ENCODE data around the gene KRABD2.
"Not testable (repeated sequence)": the region's sequence is repeated elsewhere in the genome, so short reads cannot be mapped to it uniquely, and the experiment has no call there.

Gene KRABD2

DNA sequence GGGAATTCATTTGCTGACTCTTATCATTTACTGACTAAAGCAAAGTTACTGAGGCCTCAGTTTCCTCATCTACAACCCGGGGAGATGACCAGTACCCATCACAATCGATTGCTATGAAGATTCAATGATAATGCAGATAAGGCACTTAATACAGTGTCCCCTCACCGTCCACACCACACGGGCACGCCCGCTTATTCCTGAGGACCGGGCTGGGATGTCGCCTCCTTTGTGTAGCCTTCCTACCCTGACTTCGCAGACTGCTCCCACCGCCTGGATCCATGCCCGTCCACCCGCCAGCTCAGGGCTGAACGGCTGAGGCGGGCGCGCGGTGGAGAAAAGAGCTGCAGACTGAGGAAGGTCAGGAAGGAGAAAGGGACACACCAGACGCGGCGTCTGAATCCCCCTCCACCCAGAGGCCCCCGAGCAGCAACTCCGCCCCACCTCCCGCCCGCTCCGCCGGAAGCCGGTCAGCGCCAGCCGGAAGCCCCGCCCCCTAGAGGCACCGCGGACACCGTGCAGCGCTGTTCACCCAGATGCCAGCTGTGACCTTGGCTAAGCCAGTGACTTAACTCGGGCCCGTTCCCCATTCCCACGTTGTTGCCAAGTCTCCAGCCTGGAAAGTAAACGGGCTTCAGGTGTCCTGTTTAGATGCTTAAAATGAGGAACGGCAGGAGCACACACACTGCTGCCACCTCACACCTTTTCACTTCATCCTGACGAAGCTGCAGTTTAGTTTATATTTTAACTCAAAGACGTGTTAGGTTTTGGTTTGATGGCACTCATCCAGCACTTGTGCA, at the start of gene KRABD2:
Gene KRABD2, minus strand, starts transcription at position 434 of the 797 bp plus-strand sequence.
- DNase-seq: peak; percentile 88

GRCh38 chr17:8421571-8421970, 45.1 kb upstream of the KRABD2 start:
- DNase-seq: no peak

DNA sequence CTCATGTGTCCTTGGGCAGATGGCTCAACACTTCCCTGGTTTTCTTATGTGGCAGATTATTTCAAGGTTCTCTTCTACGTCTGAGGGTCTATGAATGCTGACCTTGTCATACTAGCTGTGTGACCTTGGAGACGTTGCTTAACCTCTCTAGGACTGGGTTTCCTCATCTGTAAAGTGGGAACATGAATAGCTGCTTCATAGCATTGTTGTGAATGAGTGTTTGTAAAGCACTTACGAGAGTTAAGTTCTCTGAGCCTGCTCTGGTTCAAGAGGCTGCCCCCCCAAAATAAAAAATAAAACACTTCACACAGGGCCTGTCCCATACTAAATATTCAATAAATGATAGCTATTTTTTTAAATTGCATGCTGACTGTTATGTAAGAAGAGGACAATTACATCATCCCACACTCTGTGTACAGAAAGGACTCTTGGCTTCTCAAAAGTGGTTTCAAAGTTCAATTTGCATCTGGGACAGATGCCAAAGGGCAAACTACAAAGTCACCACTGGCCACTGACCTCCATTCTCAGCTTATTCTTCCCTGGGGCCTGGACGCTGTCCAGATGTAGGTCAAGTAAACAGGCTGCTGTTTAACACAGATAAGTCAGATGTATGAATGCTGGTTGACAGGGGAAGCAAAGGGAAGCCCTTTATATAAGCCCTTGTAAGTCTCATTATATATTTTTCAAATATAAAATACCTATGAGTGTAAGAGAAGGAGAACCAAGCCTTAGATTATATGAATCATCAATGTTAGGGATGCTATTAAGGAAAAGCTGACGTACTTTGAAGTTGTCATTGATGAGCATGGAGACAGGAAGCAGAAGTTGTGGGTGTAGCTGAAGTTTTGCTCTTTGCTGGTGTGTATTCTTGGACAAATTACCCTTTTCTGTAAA, 43.8 kb upstream of the KRABD2 start:
- DNase-seq: peak; percentile 59

- DNase-seq: no peak
Observed at GRCh38 chr17:8419305-8419704, 42.8 kb upstream of the KRABD2 start.

- DNase-seq: no peak
Observed at GRCh38 chr17:8418471-8418870, 42.0 kb upstream of the KRABD2 start.

DNA sequence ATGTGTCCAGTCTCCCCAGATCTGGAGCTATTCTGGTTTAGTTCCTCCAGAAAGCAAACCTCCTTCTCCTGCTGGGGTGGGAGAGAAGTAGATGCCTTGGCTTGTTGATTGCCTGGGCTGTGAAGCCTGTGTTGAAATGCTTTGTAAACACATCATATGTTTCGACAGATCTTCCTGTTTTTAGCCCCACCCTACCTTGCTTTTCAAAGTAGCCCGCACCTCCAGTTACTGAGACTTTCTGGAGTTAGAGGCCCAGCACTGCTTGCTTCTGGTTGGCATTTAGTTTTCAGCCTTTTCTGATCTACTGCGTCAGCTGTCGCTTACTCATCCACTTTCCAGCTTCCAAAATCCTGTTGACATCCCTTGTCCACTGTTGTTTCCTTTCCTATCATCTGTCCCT, 41.3 kb upstream of the KRABD2 start:
- DNase-seq: no peak

GRCh38 chr17:8413938-8414337, 37.4 kb upstream of the KRABD2 start:
- no peak for DNase-seq

DNA sequence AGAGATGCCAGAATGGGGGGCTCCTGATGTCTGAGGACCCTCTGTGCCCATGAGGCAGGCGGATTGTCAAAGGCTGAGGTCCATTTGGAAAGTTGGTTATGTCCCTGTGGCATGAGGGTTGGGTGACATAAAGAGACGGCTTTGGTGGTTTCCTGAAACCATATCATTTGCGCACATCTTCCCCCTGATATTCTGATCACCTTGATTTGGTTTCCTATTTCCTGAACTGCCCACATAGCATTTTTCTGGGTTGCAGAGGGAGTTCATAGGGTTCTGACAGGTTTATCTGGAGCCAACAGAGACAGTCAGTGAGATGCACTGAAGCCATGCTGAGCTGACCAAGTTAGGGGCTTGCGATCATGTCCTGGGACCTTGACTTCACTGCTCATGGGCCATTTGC, 36.8 kb upstream of the KRABD2 start:
- no peak for DNase-seq

GRCh38 chr17:8412089-8412488, 35.6 kb upstream of the KRABD2 start:
- no peak for DNase-seq

DNA sequence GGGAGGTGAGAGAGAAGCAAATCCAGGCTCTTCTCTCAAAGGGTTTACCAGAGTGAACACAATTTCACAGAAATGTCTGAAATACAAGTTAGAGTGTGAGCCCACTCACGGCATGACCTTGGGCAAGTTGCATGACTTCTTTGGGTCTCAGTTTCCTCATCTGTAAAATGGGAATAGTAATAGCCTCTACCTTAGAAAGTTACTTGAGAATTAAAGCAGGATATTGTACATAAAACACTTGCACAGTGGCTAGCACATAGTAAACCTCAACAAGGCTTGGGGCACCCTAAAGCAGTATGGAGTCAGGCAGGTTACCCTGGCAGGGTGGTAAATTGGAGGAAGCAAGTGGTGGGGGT, 34.4 kb upstream of the KRABD2 start:
- DNase-seq: no peak

- peak; percentile 88 for DNase-seq
Observed at GRCh38 chr17:8409966-8410882, 33.7 kb upstream of the KRABD2 start.

- no peak for DNase-seq
Observed at GRCh38 chr17:8408371-8408770, 31.9 kb upstream of the KRABD2 start.

- DNase-seq: no peak
Observed at GRCh38 chr17:8406174-8406573, 29.7 kb upstream of the KRABD2 start.

- DNase-seq: no peak
Observed at GRCh38 chr17:8405499-8406016, 29.1 kb upstream of the KRABD2 start.

DNA sequence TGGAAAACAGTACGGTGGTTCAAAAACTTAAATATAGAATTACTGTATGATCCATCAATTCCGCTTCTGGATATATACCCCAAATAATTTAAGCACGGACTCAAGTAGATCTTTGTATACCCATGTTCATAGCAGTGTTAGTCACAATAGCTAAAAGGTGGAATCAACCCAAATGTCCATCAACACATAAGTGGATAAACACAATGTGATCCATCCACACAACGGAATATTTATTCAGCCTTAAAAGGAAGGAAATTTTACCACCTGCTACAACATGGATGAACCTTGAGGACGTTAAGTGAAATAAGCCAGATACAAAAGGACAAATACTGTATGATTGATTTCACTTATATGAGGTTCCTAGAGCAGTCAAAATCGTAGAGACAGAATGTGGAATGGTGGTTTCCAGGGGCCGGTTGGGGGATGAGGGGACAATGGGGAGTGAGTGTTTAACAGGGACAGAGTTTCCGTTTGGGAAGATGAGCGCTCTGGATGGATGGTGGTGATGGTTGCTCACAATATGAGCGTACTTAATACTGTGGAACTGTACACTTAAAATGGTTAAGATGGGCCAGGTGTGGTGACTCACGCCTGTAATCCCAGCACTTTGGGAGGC, 26.5 kb upstream of the KRABD2 start:
- no peak for DNase-seq

- no peak for DNase-seq
Observed at GRCh38 chr17:8401107-8401506, 24.6 kb upstream of the KRABD2 start.

- DNase-seq: no peak
Observed at GRCh38 chr17:8398980-8399379, 22.5 kb upstream of the KRABD2 start.

DNA sequence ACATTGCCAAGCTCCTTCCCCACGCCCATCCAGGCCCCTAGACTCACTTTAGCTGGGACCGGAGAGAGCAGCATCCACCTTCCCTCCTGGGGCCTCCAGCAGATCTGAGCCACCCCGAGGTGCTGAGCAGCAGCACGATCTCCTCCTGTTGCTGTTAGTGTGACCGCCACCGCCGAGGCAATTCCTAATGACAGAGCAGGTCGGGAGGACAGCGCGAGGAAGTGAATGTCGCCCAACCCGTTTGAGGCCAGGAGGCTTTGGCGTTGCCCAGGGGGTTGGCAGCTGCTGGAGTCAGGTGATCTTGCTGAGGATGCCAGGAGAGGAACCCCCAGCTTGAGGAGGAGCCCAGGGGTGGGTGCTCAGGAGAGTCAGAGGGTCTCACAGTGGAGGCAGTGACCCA, 21.1 kb upstream of the KRABD2 start, which contains the start of gene RNF222:
Gene RNF222, minus strand, starts transcription at position 192 of the 400 bp plus-strand sequence. CDS start 4,366 bp downstream, outside the sequence.
- DNase-seq: no peak

DNA sequence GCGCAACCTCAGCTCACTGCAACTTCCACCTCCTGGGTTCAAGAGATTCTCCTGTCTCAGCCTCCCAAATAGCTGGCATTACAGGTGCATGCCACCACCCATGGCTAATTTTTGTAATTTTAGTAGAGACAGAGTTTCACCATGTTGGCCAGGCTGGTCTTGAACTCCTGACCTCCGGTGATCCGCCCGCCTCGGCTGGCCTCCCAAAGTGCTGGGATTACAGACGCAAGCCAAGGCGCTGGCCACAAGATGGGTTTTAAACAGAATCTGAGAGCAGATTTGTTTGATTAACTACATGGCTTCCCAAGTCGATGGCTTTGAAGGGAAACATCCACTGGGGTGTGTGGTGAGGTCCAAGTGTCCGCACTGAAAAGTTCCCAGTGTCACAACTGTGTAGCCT, 18.0 kb upstream of the KRABD2 start:
- not testable (repeated sequence) for DNase-seq

DNA sequence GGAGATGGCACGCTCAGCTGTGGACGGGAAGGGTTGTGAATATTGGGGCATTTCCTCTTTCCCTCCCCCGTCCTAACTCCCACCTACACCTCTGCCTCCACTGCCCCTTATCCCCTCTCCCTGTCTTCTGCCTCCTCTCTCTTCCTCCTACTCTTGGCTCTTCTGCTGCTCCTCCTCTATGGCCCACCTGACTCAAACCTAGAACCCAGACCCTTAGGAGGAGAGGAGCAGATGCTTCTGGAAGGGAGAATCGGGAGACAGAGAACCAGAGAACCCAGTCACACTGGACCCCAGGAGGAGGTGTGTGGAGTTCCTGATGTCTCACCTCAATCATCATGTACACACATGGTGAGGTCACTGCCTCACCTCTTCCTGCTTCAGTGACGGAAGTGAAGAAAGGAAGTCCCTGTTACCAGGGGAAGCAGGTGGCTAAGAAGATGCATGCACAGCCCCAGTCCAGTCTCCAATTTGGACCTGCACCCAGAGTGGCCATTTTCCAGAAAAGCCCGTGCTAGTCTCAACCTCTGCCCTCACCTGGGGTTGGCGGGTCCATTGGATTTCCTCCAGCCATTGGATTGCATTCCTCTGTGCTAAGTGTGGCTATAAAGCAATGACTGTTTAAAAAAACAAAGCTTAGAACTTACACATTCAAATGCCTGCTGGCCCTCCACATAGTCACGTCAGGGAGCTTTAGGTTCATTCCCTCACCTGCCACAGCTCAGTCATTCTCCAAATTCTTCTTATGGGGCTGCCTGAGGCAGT, 17.1 kb upstream of the KRABD2 start:
- no peak for DNase-seq
